Epithelial cell of esophagus (primary cell): Measurements from ENCODE around the gene GALK1.
"Not testable (repeated sequence)": the region's sequence is repeated elsewhere in the genome, so short reads cannot be mapped to it uniquely, and the experiment has no call there.

Experiments used
- DNase-seq: peaks from one replicate; pipeline ENCODE4 v3.0.0; 2010; ENCODE audit warnings: low read depth
- H3K4me3 ChIP-seq: 2 replicates; pipeline ENCODE4 v1.5.1; 2011; ENCODE audit warnings: mild to moderate bottlenecking, low read length, control low read depth
- CTCF ChIP-seq: IDR thresholded peaks from 2 replicates; pipeline ENCODE4 v1.5.1; 2011; ENCODE audit warnings: low read depth, mild to moderate bottlenecking, low read length, control low read depth, inconsistent platforms; ENCODE audit not compliant: insufficient read depth; ENCODE audit errors: missing control alignments

Gene GALK1

GRCh38 chr17:75764711-75765421 is at the start of gene GALK1:
Gene GALK1, minus strand, starts transcription at chr17:75765192. Its CDS starts 56 bp downstream, at chr17:75765136.
- peak; percentile 78 for DNase-seq
- peak; percentile 62 for TF ChIP-seq CTCF
- H3K4me3 ChIP-seq = peak within 1 kb of the TSS; percentile 45

GRCh38 chr17:75814021-75814395 is 49.0 kb upstream of the GALK1 start:
- H3K4me3 ChIP-seq = no peak overlapping the region
- no peak for TF ChIP-seq CTCF
- no peak for DNase-seq

GRCh38 chr17:75813081-75814020 is 48.4 kb upstream of the GALK1 start:
- TF ChIP-seq CTCF = no peak
- no peak for DNase-seq
- H3K4me3 ChIP-seq = no peak overlapping the region

- no peak for TF ChIP-seq CTCF
- H3K4me3 ChIP-seq = no peak overlapping the region
- DNase-seq = no peak
Measured at GRCh38 chr17:75812096-75813013, 47.4 kb upstream of the GALK1 start.

GRCh38 chr17:75811174-75811573 is 46.2 kb upstream of the GALK1 start:
- DNase-seq = no peak
- no peak for TF ChIP-seq CTCF
- H3K4me3 ChIP-seq = no peak overlapping the region

GRCh38 chr17:75810756-75811155 is 45.8 kb upstream of the GALK1 start:
- DNase-seq, H3K4me3 ChIP-seq: not testable (repeated sequence)

- H3K4me3 ChIP-seq = no peak overlapping the region
- TF ChIP-seq CTCF = no peak
- DNase-seq = peak; percentile 46
Measured at GRCh38 chr17:75810216-75810615, 45.2 kb upstream of the GALK1 start.
